ENCODE data around the gene GIT2.

The GIT2 gene

DNA sequence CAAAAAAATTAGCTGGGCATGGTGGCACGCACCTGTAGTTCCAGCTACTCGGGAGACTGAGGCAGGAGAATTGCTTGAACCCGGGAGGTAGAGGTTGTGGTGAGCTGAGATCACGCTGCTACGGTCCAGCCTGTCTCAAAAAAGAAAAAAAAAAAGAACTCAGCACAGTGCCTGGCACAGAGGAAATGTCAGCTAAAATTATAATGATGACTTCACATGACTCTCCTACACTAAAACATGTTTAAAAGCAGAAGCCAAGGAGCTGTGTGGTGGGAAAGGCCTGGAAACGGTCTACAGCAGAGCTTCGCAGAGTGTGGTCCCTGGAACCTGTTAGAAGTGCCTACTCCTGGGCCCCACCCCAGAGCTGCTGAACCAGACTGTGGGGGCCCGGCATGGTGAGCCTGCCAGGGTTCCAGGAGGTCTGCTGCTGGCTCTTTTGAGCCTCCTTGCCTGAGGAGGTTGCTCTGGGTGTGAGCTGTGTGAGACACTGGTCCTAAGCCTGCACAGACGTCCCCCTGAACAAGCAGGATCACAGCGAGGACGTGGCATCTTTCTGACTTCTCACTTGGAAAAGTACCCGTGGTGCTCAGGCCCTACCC is 68.0 kb downstream of the GIT2 start:
- TF ChIP-seq, protein P1, sequence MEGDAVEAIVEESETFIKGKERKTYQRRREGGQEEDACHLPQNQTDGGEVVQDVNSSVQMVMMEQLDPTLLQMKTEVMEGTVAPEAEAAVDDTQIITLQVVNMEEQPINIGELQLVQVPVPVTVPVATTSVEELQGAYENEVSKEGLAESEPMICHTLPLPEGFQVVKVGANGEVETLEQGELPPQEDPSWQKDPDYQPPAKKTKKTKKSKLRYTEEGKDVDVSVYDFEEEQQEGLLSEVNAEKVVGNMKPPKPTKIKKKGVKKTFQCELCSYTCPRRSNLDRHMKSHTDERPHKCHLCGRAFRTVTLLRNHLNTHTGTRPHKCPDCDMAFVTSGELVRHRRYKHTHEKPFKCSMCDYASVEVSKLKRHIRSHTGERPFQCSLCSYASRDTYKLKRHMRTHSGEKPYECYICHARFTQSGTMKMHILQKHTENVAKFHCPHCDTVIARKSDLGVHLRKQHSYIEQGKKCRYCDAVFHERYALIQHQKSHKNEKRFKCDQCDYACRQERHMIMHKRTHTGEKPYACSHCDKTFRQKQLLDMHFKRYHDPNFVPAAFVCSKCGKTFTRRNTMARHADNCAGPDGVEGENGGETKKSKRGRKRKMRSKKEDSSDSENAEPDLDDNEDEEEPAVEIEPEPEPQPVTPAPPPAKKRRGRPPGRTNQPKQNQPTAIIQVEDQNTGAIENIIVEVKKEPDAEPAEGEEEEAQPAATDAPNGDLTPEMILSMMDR (IDR thresholded peaks at IDR 0.05) = no peak

DNA sequence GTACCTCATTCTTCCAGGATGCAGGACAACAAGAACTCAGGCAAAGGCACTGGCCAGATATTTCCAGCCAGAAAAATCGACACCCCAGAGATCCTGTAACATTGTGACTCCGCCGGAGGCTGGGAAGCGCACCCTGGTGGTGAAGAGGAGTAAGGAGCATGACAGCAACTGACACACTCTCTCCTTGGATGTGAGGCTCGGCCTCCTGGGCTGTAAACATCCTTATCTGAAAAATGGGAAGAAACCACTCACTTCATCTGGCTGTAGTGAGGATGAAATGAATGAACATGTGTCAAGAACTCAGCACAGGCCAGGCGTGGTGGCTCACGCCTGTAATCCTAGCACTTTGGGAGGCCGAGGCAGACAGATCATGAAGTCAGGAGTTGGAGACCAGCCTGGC is 68.5 kb downstream of the GIT2 start:
- TF ChIP-seq, protein P1 (IDR thresholded peaks at IDR 0.05) = peak; percentile 82

DNA sequence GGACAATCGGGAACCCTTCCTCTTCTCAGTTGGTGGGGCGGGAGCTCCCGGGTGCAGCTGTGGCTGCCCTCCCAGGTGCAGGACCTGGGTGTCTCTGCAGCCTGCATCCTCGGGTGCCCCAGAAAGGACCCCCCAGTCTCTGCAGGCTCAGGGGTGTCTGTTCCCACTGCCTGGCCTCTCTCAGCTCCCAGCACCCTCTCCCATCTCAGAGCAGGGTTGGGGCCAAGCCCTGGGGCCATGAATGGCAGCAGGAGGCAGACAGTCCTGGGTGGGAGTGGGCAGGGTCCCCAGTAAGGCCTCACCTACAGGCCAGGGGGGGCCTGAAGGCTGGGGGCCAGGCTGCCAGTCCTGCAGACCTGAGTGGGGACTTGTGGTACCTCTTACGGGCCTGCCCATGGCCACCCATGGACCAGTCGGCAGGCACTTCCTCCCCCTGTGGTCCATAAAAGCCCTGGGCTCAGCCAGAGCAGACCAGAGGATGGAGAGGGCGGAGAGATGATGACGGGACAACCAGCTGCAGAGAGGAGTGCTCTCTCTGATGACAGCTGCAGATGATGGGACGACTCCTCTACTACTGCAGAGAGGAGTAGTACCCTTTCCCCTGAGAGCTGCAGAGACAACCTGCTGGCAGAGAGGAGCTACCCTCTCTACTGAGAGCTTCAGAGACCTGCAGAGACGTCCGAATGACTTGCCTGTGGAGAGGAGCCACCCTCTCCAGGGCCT is 69.5 kb downstream of the GIT2 start:
- TF ChIP-seq, protein P1 (IDR thresholded peaks at IDR 0.05) = no peak

DNA sequence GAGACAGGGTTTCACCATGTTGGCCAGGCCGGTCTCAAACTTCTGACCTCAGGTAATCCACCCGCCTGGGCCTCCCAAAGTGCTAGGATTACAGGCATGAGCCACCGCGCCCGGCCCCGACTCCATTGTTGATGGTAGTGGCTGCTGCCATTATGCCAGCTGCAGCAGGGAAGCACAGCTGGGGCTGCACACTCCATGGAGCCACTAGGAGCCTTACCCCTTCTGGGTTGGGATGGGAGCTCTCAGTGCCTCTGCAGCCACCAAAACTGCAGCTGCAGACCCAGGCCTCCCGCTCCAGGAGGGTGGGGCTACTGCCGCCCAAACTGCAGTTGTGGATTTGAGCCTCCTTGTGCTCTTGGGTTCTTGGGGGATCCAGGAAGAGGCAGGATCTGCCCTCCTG is 70.2 kb downstream of the GIT2 start:
- TF ChIP-seq, protein P1 (IDR thresholded peaks at IDR 0.05) = no peak

DNA sequence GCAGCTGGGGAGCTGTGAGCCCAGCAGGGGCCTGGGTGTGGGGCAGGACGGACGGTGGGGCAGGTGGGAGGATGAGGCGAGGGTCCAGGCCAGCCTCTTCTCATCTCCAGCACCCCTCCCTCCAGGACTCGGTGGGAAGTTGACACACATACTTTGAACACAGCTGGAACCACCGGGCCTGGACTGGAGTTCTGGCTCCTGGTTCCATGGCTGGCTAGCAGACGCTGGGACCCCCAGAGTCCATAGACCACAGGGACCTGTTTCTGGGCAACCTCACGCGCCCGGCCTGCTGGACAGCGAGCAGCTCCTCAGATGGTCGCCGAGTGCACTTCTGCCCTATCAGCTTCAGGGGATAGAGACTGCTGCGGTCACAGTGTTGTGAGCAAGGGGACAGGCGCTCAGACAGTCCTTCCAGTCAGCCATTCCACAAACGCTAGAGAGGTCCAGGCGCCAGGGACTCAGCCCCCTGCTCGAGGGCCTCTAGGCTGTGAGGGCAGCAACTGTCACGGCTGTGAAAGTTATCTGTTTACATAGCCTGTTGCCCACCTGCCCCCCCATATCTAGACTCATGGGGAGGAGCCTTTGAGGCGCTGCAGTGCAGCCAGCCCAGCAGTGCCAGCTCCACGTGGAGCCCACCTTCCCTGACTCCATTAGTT is 70.9 kb downstream of the GIT2 start:
- TF ChIP-seq, protein P1 (IDR thresholded peaks at IDR 0.05) = no peak

DNA sequence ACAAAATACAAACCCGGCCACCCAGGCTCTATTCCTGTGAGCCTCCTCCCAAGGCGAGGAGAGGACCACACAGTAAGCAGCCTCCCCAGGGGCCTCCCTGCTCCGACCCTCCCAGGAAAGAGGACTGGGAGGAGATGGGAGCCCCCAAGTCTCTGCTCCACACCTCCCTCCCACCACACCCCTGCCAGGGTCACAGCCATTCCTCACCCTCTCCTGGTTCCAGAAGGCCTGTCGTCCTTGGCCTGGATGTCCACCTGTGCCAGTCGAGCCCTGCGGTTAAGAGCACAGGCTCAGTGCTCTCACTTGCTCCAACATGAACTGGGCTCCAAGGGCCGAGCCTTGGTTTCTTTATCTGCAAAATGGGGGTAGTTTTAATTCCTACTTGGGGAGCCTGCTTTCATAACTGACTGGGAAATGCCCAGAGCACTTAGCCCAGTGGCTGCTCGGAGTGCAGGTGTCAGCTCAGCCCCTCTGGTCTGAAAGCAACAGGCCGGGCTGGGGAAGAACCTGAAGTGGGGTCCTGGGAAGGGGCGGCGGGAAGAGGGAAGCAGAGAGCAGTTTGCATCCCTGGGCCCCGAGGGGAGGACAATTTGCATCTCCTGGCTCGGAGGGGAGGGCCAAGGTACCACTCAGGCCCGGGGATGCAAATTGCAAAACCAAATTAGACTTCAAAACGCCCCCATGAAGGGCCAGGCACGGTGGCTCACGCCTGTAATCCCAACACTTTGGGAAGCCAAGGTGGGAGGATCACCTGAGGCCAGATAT is 72.5 kb downstream of the GIT2 start:
- TF ChIP-seq, protein P1 (IDR thresholded peaks at IDR 0.05) = no peak

DNA sequence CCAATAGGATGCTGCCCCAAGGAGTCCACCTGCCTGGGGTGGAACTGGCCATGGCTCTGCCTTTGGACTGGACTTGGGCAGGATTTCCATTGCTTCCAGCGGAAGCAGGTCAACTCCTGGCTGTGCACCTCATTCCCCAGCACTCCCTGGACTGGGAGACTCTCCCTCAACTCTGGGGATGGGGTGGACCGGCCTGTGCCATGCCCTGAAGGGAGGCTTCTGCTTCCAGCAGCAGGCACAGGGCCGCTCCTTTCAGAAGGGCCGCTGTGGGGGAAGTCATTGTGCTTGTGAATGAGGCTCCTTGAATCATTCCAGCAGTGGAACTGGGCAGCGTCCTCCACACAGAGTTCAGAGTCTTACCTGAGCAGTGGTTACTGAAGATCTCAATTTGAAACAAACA is 73.1 kb downstream of the GIT2 start:
- TF ChIP-seq, protein P1 (IDR thresholded peaks at IDR 0.05) = no peak

Measured in LNCAP (cell line).